HepG2 (cell line): ENCODE results near the gene PRPSAP1. TPM values are rescaled to one million over a fixed set of nuclear protein-coding genes. Genes with fewer than 3 reads are reported as not detected.
A peak's percentile ranks its signal among the peaks of the same experiment; 100 is the strongest.

Source experiments
- AFF4 ChIP-seq: sonication (generic); formaldehyde crosslinking; IDR thresholded peaks from 2 replicates; pipeline ENCODE4 v1.4.0; 2020; ENCODE audit warnings: missing genetic modification reagents
- ATF7-NPFF ChIP-seq: sonication (generic); formaldehyde crosslinking; IDR thresholded peaks from 2 replicates; pipeline ENCODE4 v1.8.1; 2023; ENCODE audit warnings: mild to moderate bottlenecking, low read depth, missing genetic modification reagents, moderate library complexity
- ATM ChIP-seq: fragments of 450-650 bp; IDR thresholded peaks from 2 replicates; pipeline ENCODE4 v1.7.1; 2017; ENCODE audit warnings: mild to moderate bottlenecking, borderline replicate concordance
- BRD4 ChIP-seq: sonication (generic); formaldehyde crosslinking; IDR thresholded peaks from 2 replicates; pipeline ENCODE4 v1.4.0; 2020; ENCODE audit warnings: missing genetic modification reagents
- GFI1 ChIP-seq: sonication (generic); formaldehyde crosslinking; IDR thresholded peaks from 2 replicates; pipeline ENCODE4 v1.5.0; 2020; ENCODE audit warnings: missing genetic modification reagents, mild to moderate bottlenecking, borderline replicate concordance
- GLI4 ChIP-seq: sonication (generic); formaldehyde crosslinking; IDR thresholded peaks from 2 replicates; pipeline ENCODE4 v1.5.1; 2020; ENCODE audit warnings: missing genetic modification reagents, mild to moderate bottlenecking, moderate library complexity, borderline replicate concordance
- KAT8 ChIP-seq: IDR thresholded peaks from 2 replicates; pipeline ENCODE4 v1.6.1; 2016; ENCODE audit warnings: missing genetic modification reagents, missing compliant biosample characterization
- PAX8 ChIP-seq: sonication (generic); formaldehyde crosslinking; IDR thresholded peaks from 2 replicates; pipeline ENCODE4 v1.8.0; 2022; ENCODE audit warnings: mild to moderate bottlenecking, missing genetic modification reagents, borderline replicate concordance
- RAD21 ChIP-seq: fragments of 450-650 bp; formaldehyde crosslinking; IDR thresholded peaks from 2 replicates; pipeline ENCODE4 v1.5.0; 2020; ENCODE audit warnings: mild to moderate bottlenecking
- SCMH1 ChIP-seq: sonication (generic); formaldehyde crosslinking; IDR thresholded peaks from 2 replicates; pipeline ENCODE4 v1.9.0; 2021; ENCODE audit warnings: missing genetic modification reagents, mild to moderate bottlenecking, borderline replicate concordance
- SMYD3 ChIP-seq: sonication (generic); formaldehyde crosslinking; IDR thresholded peaks from 2 replicates; pipeline ENCODE4 v1.8.1; 2023; ENCODE audit warnings: mild to moderate bottlenecking, missing genetic modification reagents
- YEATS2 ChIP-seq: sonication (generic); formaldehyde crosslinking; IDR thresholded peaks from 2 replicates; pipeline ENCODE4 v1.4.0; 2020; ENCODE audit warnings: missing genetic modification reagents, borderline replicate concordance
- ZBED4 ChIP-seq: sonication (generic); formaldehyde crosslinking; IDR thresholded peaks from 2 replicates; pipeline ENCODE4 v1.4.0; 2020; ENCODE audit warnings: missing genetic modification reagents, borderline replicate concordance
- ZBTB10 ChIP-seq: sonication (generic); formaldehyde crosslinking; IDR thresholded peaks from 2 replicates; pipeline ENCODE4 v1.4.0; 2020; ENCODE audit warnings: missing genetic modification reagents, borderline replicate concordance
- ZBTB43 ChIP-seq: sonication (generic); formaldehyde crosslinking; conservative IDR thresholded peaks from 2 replicates; pipeline ENCODE4 v1.4.0; 2020; ENCODE audit warnings: missing genetic modification reagents
- ZNF670 ChIP-seq: sonication (generic); formaldehyde crosslinking; IDR thresholded peaks from 2 replicates; pipeline ENCODE4 v1.8.0; 2022; ENCODE audit warnings: mild to moderate bottlenecking, missing genetic modification reagents, borderline replicate concordance
- polyA plus RNA-seq, 8 experiments: library from polyadenylated mRNA; depleted of rRNA in 3 of 8; stranded (reverse) in 7 of 8; unstranded in 1 of 8; fragments of >200 nt; fragmentation: Illumina TruSeq in 4 of 8; extraction: Trizol in 4 of 8; gene quantifications; 2 replicates each; pipeline versions ENCODE4 v1.2.1 to v1.2.3, GENCODE V29; 2011 to 2016; ENCODE audit warnings: low read depth in 4 of 8, missing spikeins in 1 of 8, mixed read lengths in 1 of 8; ENCODE audit not compliant: insufficient read depth in 1 of 8
- total RNA-seq, 5 experiments: library from RNA; depleted of rRNA; stranded (reverse); fragments of >200 nt; fragmentation: Illumina TruSeq; extraction: Trizol; gene quantifications; 2 replicates each; pipeline ENCODE4 v1.2.3, GENCODE V29; 2016; ENCODE audit warnings: low read depth in 1 of 5

Gene PRPSAP1
- total and polyA plus RNA-seq, 2 of the 13 experiments (the other 11 are each of a cell fraction or from before 2014, with no cell fraction given), result 91.1 to 314 TPM

GRCh38 chr17:76264755-76265623 lies 88.7 kb downstream of the PRPSAP1 start, which contains the start of gene UBALD2 (continued):
- TF ChIP-seq SMYD3 (CRISPR knock-in tag) (peak; percentile 66; the same call in 1 of the 2 replicates), GLI4 (CRISPR knock-in tag) (no peak), AFF4 (no peak), YEATS2 (peak; percentile 68; the same call in 1 of the 2 replicates), SCMH1 (CRISPR knock-in tag) (no peak), ZBED4 (CRISPR knock-in tag) (peak; percentile 77; the same call in 1 of the 2 replicates), BRD4 (CRISPR knock-in tag) (no peak), GFI1 (CRISPR knock-in tag) (no peak), RAD21 (peak; percentile 15; the same call in 1 of the 2 replicates), KAT8 (peak; percentile 69), ZBTB43 (CRISPR knock-in tag) (peak; percentile 68), PAX8 (no peak), ZNF670 (CRISPR knock-in tag) (no peak), ATF7-NPFF (CRISPR knock-in tag) (peak; percentile 99), ATM (no peak), ZBTB10 (no peak)
